HG03196 (cell line): Measurements from ENCODE around the gene HSD17B14.
A peak's percentile ranks its signal among the peaks of the same experiment; 100 is the strongest.
"Not testable (repeated sequence)": the region's sequence is repeated elsewhere in the genome, so short reads cannot be mapped to it uniquely, and the experiment has no call there.

Experiments used
- ATAC-seq: cut with Tn5 transposase; IDR thresholded peaks from one replicate; pipeline ENCODE4 v1.9.1; 2021; ENCODE audit not compliant: unreplicated experiment

Gene HSD17B14

DNA sequence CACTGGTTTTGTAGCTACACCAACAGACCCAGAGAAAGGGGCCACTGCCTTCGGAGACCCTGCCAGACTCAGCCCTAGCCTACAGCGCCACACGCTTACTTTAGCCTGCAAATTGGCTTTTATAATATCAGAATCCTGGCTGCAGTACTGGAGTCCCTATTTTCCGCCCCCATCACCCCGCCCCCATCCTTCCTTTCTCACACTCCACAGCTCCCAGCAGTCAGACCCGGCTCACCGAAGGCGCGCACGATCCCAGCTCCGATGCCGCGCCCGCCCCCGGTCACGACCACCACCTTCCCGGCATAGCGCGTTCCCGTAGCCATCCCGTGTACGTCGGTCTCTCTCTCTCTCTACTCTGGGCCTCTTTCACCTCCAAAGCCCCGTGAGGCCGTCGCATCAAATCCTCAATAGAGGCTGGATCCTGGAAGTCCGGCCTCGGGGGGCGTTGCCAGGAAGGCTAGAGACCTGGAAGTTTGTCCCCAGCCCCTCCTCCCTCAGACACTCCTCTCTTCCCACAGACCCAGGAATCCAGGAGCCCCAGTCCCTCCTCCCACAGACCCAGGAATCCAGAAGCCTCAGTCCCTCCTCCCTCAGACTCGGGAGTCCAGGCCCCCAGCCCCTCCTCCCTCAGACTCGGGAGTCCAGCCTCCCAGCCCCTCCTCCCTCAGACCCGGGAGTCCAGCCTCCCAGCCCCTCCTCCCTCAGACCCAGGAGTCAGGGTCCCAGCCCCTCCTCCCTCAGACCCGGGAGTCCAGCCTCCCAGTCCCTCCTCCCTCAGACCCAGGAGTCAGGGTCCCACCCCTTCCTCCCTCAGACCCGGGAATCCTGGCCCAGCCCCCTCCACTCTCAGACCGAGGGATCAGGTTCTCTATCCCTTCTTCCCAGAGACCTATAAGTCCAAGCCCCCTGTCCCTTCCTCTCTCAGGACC, at the start of gene HSD17B14:
Gene HSD17B14 (minus strand): TSS at position 403 of the 929 bp plus-strand sequence. CDS start 80 bp downstream, at position 323.
- no peak for ATAC-seq

GRCh38 chr19:48883726-48884125, 47.4 kb upstream of the HSD17B14 start:
- no peak for ATAC-seq

DNA sequence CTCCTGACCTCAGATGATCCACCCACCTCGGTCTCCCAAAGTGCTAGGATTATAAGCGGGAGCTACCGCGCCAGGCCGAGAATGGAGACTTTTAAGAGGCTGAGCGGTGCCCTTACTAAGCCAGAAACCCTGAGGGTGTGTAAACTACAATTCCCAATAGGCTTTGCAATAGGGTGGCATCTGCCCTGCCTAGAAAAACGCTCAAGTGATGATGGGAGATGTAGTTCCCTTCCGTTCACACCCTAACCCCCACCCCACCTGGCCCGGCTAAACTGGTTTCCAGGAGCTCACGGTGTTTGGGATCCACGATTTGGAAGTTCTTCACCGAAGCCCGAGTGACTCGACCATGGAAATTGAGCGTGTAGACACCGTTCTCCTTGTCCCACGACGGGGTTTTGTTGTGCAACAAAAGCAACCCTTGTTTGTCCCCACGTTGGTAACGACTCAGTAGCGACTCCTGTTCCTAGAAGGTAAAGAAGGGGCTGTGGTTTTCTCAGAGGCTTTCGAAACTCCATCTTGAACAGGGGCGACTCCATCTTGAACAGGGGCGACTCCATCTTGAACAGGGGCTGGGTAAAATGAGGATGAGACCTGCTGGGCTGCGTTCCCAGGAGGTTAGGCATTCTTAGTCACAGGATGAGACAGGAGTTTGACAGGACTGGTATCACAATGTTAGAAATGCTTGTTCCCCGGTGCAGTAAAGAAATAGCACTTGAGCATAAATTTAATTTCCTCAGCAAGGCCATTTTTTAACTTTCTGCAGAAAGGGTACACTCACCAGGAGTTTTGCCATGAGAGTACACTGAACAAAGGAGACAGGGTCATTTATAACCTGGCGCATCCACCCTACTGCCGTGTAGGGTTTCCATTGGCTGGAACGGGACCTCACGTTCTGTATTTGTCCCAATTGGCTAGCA, 45.7 kb upstream of the HSD17B14 start:
- ATAC-seq: no peak

DNA sequence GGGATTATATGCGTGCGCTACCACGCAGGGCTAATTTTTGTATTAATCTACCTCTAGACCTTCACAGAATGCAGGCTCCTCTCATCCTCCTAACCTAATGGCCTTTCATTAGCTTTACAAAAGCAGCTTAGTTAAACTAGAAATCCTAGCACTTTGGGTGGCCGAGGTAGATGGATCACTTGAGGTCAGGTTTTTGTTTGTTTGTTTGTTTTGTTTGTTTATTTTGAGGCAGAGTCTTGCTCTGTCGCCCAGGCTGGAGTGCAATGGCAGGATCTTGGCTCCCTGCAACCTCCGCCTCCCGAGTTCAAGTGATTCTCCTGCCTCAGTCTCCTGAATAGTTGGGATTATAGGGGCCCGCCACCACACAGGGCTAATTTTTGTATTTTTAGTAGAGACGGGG, 43.4 kb upstream of the HSD17B14 start:
- ATAC-seq: not testable (repeated sequence)

- no peak for ATAC-seq
Measured at GRCh38 chr19:48879025-48879637, 42.8 kb upstream of the HSD17B14 start.

DNA sequence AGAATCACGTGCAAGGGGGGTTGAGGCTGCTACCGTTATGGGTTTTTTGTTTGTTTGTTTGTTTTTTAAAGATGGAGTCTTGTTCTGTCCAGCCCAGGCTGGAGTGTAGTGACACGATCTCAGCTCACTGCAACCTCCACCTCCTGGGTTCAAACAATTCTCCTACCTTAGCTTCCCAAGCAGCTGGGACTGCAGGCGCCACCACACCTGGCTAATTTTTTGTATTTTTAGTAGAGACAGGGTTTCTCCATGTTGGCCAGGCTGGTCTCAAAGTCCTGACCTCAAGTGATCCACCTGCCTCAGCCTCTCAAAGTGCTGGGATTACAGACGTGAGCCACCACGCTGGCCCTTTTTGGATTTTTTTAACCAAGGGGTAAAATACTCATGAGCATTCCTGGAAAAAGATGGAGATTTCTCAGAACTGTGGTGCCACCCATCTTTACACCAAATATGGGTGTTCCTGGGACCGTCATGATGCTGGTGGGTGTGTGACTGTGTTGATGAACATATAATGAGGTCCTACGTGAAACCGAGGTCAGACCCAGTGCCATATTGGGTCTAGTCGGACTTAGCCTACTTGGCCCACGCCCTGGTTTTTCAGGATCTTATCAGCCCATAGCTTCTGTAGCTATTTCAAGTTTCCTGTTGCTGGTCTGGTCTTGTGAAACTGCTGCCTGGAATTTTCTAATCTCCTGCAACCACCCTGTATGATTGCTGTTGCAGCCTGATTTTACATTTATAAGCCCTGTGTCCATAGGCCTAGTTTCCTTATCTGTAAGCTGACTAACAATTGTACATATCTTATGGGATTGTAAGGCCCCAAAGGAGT, 42.1 kb upstream of the HSD17B14 start:
- ATAC-seq: no peak

GRCh38 chr19:48877855-48878195, 41.5 kb upstream of the HSD17B14 start:
- ATAC-seq: no peak

- not testable (repeated sequence) for ATAC-seq
Measured at GRCh38 chr19:48876043-48876981, 40.0 kb upstream of the HSD17B14 start.

DNA sequence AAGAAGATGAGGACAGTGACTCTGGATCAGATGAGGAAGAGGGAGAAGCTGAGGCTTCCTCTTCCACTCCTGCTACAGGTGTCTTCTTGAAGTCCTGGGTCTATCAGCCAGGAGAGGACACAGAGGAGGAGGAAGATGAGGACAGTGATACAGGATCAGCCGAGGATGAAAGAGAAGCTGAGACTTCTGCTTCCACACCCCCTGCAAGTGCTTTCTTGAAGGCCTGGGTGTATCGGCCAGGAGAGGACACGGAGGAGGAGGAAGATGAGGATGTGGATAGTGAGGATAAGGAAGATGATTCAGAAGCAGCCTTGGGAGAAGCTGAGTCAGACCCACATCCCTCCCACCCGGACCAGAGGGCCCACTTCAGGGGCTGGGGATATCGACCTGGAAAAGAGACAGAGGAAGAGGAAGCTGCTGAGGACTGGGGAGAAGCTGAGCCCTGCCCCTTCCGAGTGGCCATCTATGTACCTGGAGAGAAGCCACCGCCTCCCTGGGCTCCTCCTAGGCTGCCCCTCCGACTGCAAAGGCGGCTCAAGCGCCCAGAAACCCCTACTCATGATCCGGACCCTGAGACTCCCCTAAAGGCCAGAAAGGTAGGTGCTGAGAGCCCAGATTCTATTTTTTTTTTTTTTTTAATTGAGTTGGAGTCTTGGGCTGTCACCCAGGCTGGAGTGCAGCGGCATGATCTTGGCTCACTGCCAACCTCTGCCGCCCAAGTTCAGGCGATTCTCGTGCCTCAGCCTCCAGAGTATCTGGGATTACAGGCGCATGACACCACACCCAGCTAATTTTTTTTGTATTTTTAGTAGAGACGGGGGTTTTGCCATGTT, 38.2 kb upstream of the HSD17B14 start:
- ATAC-seq: no peak

GRCh38 chr19:48873476-48874302, 37.4 kb upstream of the HSD17B14 start:
- no peak for ATAC-seq

GRCh38 chr19:48872884-48873475, 36.7 kb upstream of the HSD17B14 start:
- ATAC-seq: no peak

DNA sequence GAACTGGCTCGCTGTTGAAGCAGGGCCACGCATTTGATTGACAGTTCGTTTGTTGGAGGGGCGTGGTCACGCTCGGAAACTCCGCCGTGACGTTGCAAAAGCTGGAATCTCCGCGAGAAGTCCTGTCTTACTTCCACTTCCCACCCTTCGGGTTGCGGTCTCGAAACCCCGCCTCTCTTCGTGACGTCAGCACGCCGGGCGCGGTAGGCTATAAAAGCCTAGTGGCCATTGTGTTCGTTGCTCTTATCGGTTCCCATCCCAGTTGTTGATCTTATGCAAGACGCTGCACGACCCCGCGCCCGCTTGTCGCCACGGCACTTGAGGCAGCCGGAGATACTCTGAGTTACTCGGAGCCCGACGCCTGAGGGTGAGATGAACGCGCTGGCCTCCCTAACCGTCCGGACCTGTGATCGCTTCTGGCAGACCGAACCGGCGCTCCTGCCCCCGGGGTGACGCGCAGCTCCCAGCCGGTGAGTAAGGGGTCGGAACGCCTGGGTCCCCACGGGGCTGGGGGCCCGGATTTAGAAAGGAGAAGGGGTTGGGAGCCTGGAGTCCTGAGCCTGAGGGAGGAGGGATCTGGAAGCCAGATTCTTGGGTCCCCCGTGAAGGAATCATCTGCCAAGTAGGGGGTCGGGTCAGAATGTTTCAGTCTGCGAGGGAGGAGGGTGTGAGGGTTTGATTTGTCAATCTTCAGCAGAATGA, 36.0 kb upstream of the HSD17B14 start, which contains the start of gene PPP1R15A:
Gene PPP1R15A (plus strand): TSS at position 240 of the 702 bp plus-strand sequence. CDS start 813 bp downstream, outside the sequence.
- ATAC-seq: peak; percentile 54

- not testable (repeated sequence) for ATAC-seq
Measured at GRCh38 chr19:48871471-48872181, 35.3 kb upstream of the HSD17B14 start.

GRCh38 chr19:48870048-48870447, 33.8 kb upstream of the HSD17B14 start:
- ATAC-seq: no peak

DNA sequence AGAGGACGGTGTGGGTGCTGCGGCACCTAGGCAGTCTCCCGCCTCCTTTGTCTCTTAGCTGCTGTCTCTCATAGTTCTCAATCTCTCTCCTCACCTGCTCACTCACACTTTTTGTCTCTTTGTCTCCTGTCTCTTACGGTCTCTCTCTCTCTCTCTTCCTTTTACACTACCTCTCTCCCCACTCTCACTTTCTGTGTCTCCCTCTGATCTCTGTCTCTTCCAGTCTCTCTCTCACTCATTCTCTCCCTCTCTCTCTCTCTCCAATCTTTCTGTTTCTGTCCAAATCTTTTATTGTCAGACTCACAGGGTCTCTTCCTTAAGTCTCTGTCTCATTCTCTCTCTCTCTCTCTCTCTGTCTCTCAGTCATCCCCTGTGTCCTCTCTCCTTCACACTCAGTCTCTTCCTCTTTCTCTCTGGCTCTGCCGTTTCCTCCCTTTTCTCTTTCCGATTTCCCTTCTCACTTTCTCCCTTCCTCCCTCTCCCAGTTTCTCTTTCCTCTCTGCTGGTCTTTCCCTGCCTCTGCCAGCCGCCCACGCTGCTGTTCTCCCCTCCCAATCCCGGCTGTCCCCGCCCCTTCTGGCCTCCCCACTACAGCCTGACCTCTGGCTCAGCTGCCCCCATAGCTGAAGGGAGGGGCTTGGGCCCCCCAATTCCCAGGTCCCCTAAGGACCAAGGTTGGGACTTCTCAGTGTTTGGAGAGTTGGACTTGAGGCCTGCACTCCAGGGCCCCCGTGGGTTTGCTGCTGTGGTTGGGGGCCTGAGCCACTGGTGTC, 32.0 kb upstream of the HSD17B14 start, which contains the start of gene PLEKHA4:
Gene PLEKHA4 (minus strand): TSS at position 504 of the 773 bp plus-strand sequence. CDS start 997 bp downstream, outside the sequence.
- no peak for ATAC-seq
